SU-DHL-6 (cell line): ENCODE results near the gene PSMC6.

ENCODE experiments used
- CTCF ChIP-seq: fragments of 200-600 bp; sonication (generic); IDR thresholded peaks from one replicate; pipeline ENCODE4 v1.5.1; 2017; ENCODE audit warnings: antibody characterized with exemption, mild to moderate bottlenecking, low read length, moderate library complexity; ENCODE audit not compliant: insufficient read depth, poor library complexity, severe bottlenecking
- EZH2phosphoT487 ChIP-seq: fragments of 200-600 bp; sonication (generic), shearing (Covaris generic); conservative IDR thresholded peaks from 2 replicates; pipeline ENCODE4 v1.6.1; 2018; ENCODE audit warnings: mild to moderate bottlenecking, antibody characterized with exemption, low read length, moderate library complexity, mixed read lengths

GRCh38 chr14:52695481-52696091 is 11.4 kb upstream of the PSMC6 start, which contains the start of gene ERO1A:
- TF ChIP-seq CTCF (no peak), EZH2phosphoT487 (no peak)
